ENCODE data around the gene AGFG2. TPM values are rescaled to one million over a fixed set of nuclear protein-coding genes. Genes with fewer than 3 reads are reported as not detected.

AGFG2 gene
- total and polyA plus RNA-seq, 2 of the 4 experiments (the other 2 are of a cell fraction), result 3.0 to 10.0 TPM

GRCh38 chr7:100568896-100569844 lies 30.2 kb downstream of the AGFG2 start:
- DNase-seq, result no peak
- H3K36me3 ChIP-seq (ENCODE audit: control insufficient read depth, insufficient read depth, low read length), result peaks cover 5% of the 10 kb centered on the region; the same call in 1 of the 2 replicates
- H3K4ac ChIP-seq (ENCODE audit: low read depth, low read length), result no peak overlapping the region
- dilution Hi-C loops (cut with HindIII; ENCODE audit: low sequenced_read_pairs, unreplicated experiment), result no loop called here
- H2BK20ac ChIP-seq (ENCODE audit: low read depth, low read length), result no peak overlapping the region
- H4K91ac ChIP-seq (ENCODE audit: insufficient read depth, low read depth, low read length), result no peak overlapping the region
- no peak overlapping the region for H2BK120ac ChIP-seq (ENCODE audit: low read depth, low read length)
- H3K79me1 ChIP-seq (ENCODE audit: low read depth in 1 of 2, low read length in 2 of 2), result no peaks in the 10 kb centered on the region
- no peak overlapping the region for H3K23ac ChIP-seq (ENCODE audit: low read depth, low read length)
- in situ Hi-C loops (cut with MboI; ENCODE audit: low sequenced_read_pairs), result loop anchor here (5.0 kb wide), 1 partner anchor 98 kb away; no protein-coding TSS in a partner anchor
- ChIA-PET CTCF (no interaction called here), POLR2A (ENCODE audit: unreplicated experiment) (interaction anchor here (0.5 kb wide), 1 partner anchor 108 kb away, joined by 6 read pairs; no protein-coding TSS in a partner anchor)
- BruUV-seq (replicated peaks), result no TSS peak
- H2AK9ac ChIP-seq (replicated peaks; ENCODE audit: low read depth, low read length, poor library complexity), result peak overlapping the region; percentile 90
- H3K9me1 ChIP-seq (ENCODE audit: insufficient read depth, low read length), result peaks cover 4% of the 10 kb centered on the region; the same call in 1 of the 2 replicates
- H2AFZ ChIP-seq (replicated peaks; ENCODE audit: low read length, poor library complexity), result peak overlapping the region; percentile 82
- intact Hi-C loops (cut with micrococcal nuclease), result no loop called here
- no peaks in the 10 kb centered on the region for H3K9me3 ChIP-seq (ENCODE audit: control insufficient read depth, insufficient read depth, low read length)
- no peak overlapping the region for H3K56ac ChIP-seq (ENCODE audit: extremely low read depth, insufficient read depth, low read length)
- no peak overlapping the region for H3K27ac ChIP-seq (ENCODE audit: insufficient read depth, low read length)
- H3K4me1 ChIP-seq (ENCODE audit: control insufficient read depth, insufficient read depth, low read length), result peaks cover 2% of the 10 kb centered on the region; the same call in 1 of the 2 replicates
- H4K5ac ChIP-seq (ENCODE audit: low read depth, low read length), result no peak overlapping the region
- no peak overlapping the region for H3K18ac ChIP-seq (ENCODE audit: low read depth, low read length)
- H2BK5ac ChIP-seq (ENCODE audit: low read depth, low read length, poor library complexity, severe bottlenecking), result no peak overlapping the region
- no peaks in the 10 kb centered on the region for H4K20me1 ChIP-seq (ENCODE audit: insufficient read depth, low read length)
- no peak overlapping the region for H2AK5ac ChIP-seq (ENCODE audit: low read depth, low read length)
- peak; percentile 38 for ATAC-seq (ENCODE audit: low read depth)
- H3K27me3 ChIP-seq (ENCODE audit: control insufficient read depth, insufficient read depth, low read length), result peaks cover 3% of the 10 kb centered on the region; the same call in 1 of the 2 replicates
- no peak overlapping the region for H3K14ac ChIP-seq (replicated peaks; ENCODE audit: low read depth, low read length)
- no peak overlapping the region for H3K4me3 ChIP-seq (ENCODE audit: insufficient read depth, low read depth, low read length)
- peak; percentile 35 for TF ChIP-seq USF2 (IDR thresholded peaks at IDR 0.05; ENCODE audit: low read depth, low read length)
- no peak for TF ChIP-seq CHD1 (IDR thresholded peaks at IDR 0.05; ENCODE audit: low read depth, low read length)
- TF ChIP-seq CTCF (conservative IDR thresholded peaks at IDR 0.05; ENCODE audit: low read depth, low read length), result peak; percentile 24; the same call in 1 of the 2 replicates
- no peak for TF ChIP-seq MAZ (IDR thresholded peaks at IDR 0.05; ENCODE audit: borderline replicate concordance, low read depth, low read length)
- no peak for TF ChIP-seq CEBPB (IDR thresholded peaks at IDR 0.05; ENCODE audit: low read depth, low read length)
- TF ChIP-seq RCOR1 (IDR thresholded peaks at IDR 0.05; ENCODE audit: insufficient replicate concordance, low read length), result no peak
- no peak overlapping the region for H3K4me2 ChIP-seq (ENCODE audit: low read depth, low read length)
- H3K9ac ChIP-seq (ENCODE audit: low read depth, low read length), result no peak overlapping the region
- no peak overlapping the region for H2BK15ac ChIP-seq (ENCODE audit: low read depth, low read length)
- H4K8ac ChIP-seq (ENCODE audit: low read depth in 2 of 2, low read length in 2 of 2), result peak overlapping the region in 1 of 2 experiments; percentile 10; a peak in 1 of 4 replicates
- WGBS, 2 experiments (ENCODE audit: extremely low coverage in 2 of 2, insufficient read length in 1 of 2), result 49% methylated on average over 10 of the region's 36 CpGs; no CpG with 5 or more reads in 1 of the 2 experiments
